Omental fat pad (tissue), 4 donors: ENCODE measurements around the gene SCN9A. TPM values are rescaled to one million over a fixed set of nuclear protein-coding genes. Genes with fewer than 3 reads are reported as not detected.

Source experiments
- ATAC-seq: fragments of 150-250 bp; one replicate; pipeline ENCODE4 v1.9.1; 2016; ENCODE audit warnings: mild to moderate bottlenecking, moderate library complexity; ENCODE audit not compliant: low FRiP score
- DNase-seq: peaks from one replicate; pipeline ENCODE4 v3.0.0-alpha.2; 2019; ENCODE audit warnings: low spot score
- total RNA-seq, 4 donors: library from RNA; depleted of rRNA; stranded (reverse); fragments of >200 nt; gene quantifications; one replicate each; pipeline ENCODE4 v1.1.0, GENCODE V29; 2016
- TF ChIP-seq, protein P1 (sequence below), 3 donors: fragments of 450-650 bp; IDR thresholded peaks; one replicate each; pipeline ENCODE4 v1.5.1; 2016 to 2017; ENCODE audit warnings: antibody characterized with exemption in 3 of 3, mild to moderate bottlenecking in 3 of 3, moderate library complexity in 2 of 3

Gene SCN9A
- total RNA-seq, 4 donors from 2014 or later, result 6.0 to 13.9 (median 7.1) TPM

DNA sequence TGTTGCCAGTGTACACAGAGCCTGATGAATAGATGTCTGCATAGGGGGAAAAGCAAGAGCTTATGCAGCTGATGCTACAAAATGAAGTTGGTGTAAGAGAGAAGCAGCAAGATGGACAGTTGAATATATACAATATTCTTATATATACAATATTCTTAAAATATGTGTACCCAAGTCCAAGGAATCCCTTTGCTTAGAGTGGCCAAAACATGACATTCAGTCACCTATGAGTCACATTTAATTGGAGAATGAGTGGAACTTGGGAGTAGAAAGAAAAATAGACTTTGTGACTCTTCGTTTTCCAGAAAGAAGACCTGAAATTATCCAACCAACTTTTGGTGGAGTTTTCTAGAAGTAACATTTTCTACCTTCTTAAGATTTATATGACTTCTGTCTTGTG, 81.8 kb downstream of the SCN9A start:
- DNase-seq (no peak), ATAC-seq (no peak)
- TF ChIP-seq, protein P1, sequence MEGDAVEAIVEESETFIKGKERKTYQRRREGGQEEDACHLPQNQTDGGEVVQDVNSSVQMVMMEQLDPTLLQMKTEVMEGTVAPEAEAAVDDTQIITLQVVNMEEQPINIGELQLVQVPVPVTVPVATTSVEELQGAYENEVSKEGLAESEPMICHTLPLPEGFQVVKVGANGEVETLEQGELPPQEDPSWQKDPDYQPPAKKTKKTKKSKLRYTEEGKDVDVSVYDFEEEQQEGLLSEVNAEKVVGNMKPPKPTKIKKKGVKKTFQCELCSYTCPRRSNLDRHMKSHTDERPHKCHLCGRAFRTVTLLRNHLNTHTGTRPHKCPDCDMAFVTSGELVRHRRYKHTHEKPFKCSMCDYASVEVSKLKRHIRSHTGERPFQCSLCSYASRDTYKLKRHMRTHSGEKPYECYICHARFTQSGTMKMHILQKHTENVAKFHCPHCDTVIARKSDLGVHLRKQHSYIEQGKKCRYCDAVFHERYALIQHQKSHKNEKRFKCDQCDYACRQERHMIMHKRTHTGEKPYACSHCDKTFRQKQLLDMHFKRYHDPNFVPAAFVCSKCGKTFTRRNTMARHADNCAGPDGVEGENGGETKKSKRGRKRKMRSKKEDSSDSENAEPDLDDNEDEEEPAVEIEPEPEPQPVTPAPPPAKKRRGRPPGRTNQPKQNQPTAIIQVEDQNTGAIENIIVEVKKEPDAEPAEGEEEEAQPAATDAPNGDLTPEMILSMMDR (IDR thresholded peaks at IDR 0.05), result no peak

DNA sequence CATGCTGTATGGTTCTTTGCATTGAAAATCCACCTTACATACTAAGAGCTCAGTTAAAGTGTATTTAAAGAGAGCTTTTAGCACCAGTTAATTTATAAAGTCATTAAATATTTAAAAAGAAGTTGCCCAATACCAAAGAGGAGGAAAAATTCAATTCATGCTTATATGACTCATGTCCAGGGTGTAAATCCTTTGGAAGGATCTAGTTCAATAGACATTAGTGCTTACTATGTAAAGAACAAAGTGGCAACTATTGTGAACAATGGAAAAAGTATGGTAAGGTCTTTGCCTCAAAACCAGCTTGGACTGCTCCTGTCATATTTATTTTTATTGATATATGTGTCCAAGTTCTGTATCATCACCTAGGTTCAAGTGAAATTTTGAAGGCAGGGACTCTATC, 90.5 kb downstream of the SCN9A start:
- TF ChIP-seq, protein P1 (IDR thresholded peaks at IDR 0.05), result no peak
- ATAC-seq (no peak), DNase-seq (no peak)

DNA sequence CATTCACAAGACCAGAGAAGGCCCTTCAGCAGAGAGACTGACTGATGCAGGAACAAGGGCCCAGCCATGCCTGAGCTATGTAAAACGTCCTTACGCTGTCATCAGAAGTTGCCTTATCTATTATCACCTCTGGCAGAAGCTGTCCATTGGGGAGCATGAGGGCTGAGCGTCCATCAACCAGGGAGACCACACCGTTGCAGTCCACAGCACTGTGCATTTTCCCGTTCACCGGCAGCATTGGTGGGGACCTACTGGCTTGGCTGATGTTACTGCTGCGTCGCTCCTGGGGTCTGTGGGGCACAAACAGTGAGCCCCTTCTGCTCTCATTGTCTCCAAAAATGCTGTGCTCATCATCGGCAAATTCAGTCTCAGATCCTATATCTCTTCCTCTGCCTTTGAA, 91.4 kb downstream of the SCN9A start:
- DNase-seq (no peak), ATAC-seq (no peak)
- TF ChIP-seq, protein P1 (IDR thresholded peaks at IDR 0.05), result no peak

DNA sequence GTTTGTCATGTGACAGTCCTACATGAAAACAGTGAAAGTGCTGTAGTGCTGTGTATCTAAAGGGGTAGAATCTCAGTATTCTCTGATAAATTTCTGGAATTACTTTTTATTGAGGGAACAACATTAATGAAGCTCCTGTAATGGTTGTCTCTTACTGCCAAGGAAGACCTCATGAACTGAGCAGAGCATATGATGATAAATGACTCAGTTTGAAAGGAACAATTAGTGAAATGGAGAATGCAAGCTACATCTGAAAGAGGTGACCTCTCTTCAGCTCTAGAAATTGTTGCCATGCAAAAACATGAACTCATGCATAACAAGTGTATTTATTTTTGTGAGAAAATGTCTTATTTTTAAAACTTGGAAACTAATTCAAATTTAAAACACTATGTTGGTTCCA, 93.6 kb downstream of the SCN9A start:
- ATAC-seq, result no peak
- TF ChIP-seq, protein P1 (IDR thresholded peaks at IDR 0.05), result no peak
- DNase-seq, result no peak

DNA sequence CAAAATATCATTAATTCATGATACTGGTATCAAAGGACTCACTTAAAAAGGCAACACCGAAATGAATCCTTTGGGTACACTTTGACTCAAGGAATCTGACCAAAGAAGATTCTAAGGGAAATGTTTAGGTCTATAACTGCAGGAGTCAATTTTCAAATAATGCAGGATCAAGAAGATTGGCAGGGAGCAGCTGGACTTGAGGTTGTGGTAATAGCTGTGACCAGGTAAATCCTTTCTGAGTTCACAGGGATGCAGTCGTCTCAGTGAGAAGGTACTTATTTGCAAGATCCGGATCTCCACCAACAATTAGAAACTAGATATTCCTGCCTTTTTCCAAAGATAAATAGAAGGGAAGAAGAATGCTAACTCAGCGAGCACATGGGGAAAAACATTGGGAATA, 96.9 kb downstream of the SCN9A start:
- ATAC-seq, result no peak
- no peak for DNase-seq
- TF ChIP-seq, protein P1 (IDR thresholded peaks at IDR 0.05), result no peak

DNA sequence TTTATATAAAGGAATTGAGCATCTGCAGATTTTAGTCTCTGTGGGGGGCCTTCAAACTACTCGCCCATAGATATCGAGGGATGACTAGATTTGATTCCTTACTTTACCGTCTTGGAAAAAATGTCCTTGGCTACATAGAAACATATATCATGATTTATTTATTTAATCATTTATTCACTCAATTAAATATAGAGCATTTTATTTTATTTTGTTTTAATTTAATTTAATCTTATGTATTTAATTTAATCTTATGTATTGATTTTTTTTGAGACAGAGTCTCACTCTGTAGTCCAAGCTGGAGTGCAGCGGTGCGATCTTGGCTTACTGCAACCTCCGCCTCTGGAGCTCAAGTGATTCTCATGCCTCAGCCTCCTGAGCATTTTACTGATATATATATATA, 105.4 kb downstream of the SCN9A start:
- TF ChIP-seq, protein P1 (IDR thresholded peaks at IDR 0.05), result no peak
- ATAC-seq (no peak), DNase-seq (no peak)

DNA sequence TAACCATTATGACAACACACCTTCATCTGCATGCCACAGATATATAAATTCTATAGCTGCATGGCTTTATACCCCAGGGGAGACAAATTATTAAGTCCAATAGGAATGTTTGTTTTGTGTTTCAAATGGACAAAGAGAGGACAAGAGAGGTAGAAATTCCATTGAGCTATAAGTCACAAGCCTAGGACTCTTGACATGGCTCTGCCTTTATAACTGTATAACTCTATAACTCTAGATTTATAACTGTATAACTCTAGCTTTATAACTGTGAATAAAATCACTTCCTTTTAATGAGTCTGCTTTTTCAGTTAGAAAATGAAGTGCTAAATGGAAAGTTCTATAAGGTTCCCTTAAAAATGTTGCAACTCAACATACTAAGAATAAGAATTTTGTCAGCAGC, 106.4 kb downstream of the SCN9A start:
- TF ChIP-seq, protein P1 (IDR thresholded peaks at IDR 0.05), result no peak
- ATAC-seq (no peak), DNase-seq (no peak)
